IMR-90 (cell line): ENCODE measurements around the gene CITED4. TPM values are rescaled to one million over a fixed set of nuclear protein-coding genes. Genes with fewer than 3 reads are reported as not detected.
A peak's percentile ranks its signal among the peaks of the same experiment; 100 is the strongest.

Experiments
- ATAC-seq: fragments of 200-7000 bp; cut with Tn5 transposase; 2 replicates; pipeline ENCODE4 v1.9.1; 2020; ENCODE audit warnings: low read depth, mild to moderate bottlenecking, moderate library complexity
- BruUV-seq: library from RNA; stranded (reverse); fragments of 400-500 nt; replicated peaks from 2 replicates; lab custom pipeline; 2021; lab: Mats Ljungman, UMichigan
- CTCF ChIA-PET: fragments of 300-600 bp; formaldehyde crosslinking; extraction: SDS; loops from one replicate; lab custom pipeline; 2021; ENCODE audit warnings: antibody characterized with exemption; lab: Yijun Ruan, JAX
- POLR2A ChIA-PET: fragments of 300-600 bp; sonication (Branson Sonifier 250); formaldehyde crosslinking; loops from one replicate; lab custom pipeline; 2022; ENCODE audit warnings: antibody characterized with exemption; ENCODE audit not compliant: unreplicated experiment; lab: Charles Lee
- DNase-seq: peaks from one replicate; pipeline ENCODE4 v3.0.0; 2013
- H2AFZ ChIP-seq: replicated peaks from 2 replicates; pipeline ENCODE3; 2013; ENCODE audit warnings: low read length, mild to moderate bottlenecking; ENCODE audit not compliant: poor library complexity
- H2AK5ac ChIP-seq: 2 replicates; pipeline ENCODE4 v1.6.1; 2013; ENCODE audit warnings: low read depth, low read length, inconsistent platforms
- H2AK9ac ChIP-seq: replicated peaks from 2 replicates; pipeline ENCODE3; 2013; ENCODE audit warnings: mild to moderate bottlenecking, low read depth, low read length, moderate library complexity; ENCODE audit not compliant: poor library complexity
- H2BK120ac ChIP-seq: 2 replicates; pipeline ENCODE4 v1.6.1; 2013; ENCODE audit warnings: low read depth, low read length, inconsistent platforms
- H2BK15ac ChIP-seq: 3 replicates; pipeline ENCODE4 v1.6.1; 2013; ENCODE audit warnings: low read depth, low read length, inconsistent platforms
- H2BK20ac ChIP-seq: 2 replicates; pipeline ENCODE4 v1.6.1; 2013; ENCODE audit warnings: low read depth, mild to moderate bottlenecking, inconsistent platforms, low read length, moderate library complexity
- H2BK5ac ChIP-seq: 2 replicates; pipeline ENCODE4 v1.6.1; 2013; ENCODE audit warnings: mild to moderate bottlenecking, low read depth, low read length, inconsistent platforms; ENCODE audit not compliant: poor library complexity, severe bottlenecking
- H3K14ac ChIP-seq: replicated peaks from 2 replicates; pipeline ENCODE4 v1.6.1; 2013; ENCODE audit warnings: low read depth, low read length, inconsistent platforms
- H3K18ac ChIP-seq: 2 replicates; pipeline ENCODE4 v1.6.1; 2013; ENCODE audit warnings: low read depth, low read length, control low read depth
- H3K23ac ChIP-seq: 2 replicates; pipeline ENCODE4 v1.6.1; 2013; ENCODE audit warnings: low read depth, low read length, inconsistent platforms
- H3K27ac ChIP-seq: 2 replicates; pipeline ENCODE4 v1.5.1; 2013; ENCODE audit warnings: mild to moderate bottlenecking, control low read depth, low read length; ENCODE audit not compliant: insufficient read depth
- H3K27me3 ChIP-seq: 2 replicates; pipeline ENCODE4 v1.6.1; 2013; ENCODE audit warnings: low read length; ENCODE audit not compliant: control insufficient read depth, insufficient read depth
- H3K36me3 ChIP-seq: 2 replicates; pipeline ENCODE4 v1.6.1; 2013; ENCODE audit warnings: low read length, mixed read lengths; ENCODE audit not compliant: control insufficient read depth, insufficient read depth
- H3K4ac ChIP-seq: 2 replicates; pipeline ENCODE4 v1.6.1; 2013; ENCODE audit warnings: low read depth, low read length, inconsistent platforms
- H3K4me1 ChIP-seq: 2 replicates; pipeline ENCODE4 v1.6.1; 2013; ENCODE audit warnings: low read length, mixed read lengths; ENCODE audit not compliant: control insufficient read depth, insufficient read depth
- H3K4me2 ChIP-seq: 2 replicates; pipeline ENCODE4 v1.6.1; 2013; ENCODE audit warnings: low read depth, mild to moderate bottlenecking, control low read depth, low read length, moderate library complexity
- H3K4me3 ChIP-seq: 2 replicates; pipeline ENCODE4 v1.5.1; 2013; ENCODE audit warnings: low read depth, mild to moderate bottlenecking, control low read depth, low read length, moderate library complexity; ENCODE audit not compliant: insufficient read depth
- H3K56ac ChIP-seq: 2 replicates; pipeline ENCODE4 v1.6.1; 2013; ENCODE audit warnings: low read length, inconsistent platforms; ENCODE audit not compliant: insufficient read depth; ENCODE audit errors: extremely low read depth
- H3K79me1 ChIP-seq, 2 experiments: 2 replicates each; pipeline ENCODE4 v1.6.1; 2013; ENCODE audit warnings: low read length in 2 of 2, inconsistent platforms in 1 of 2, low read depth in 1 of 2
- H3K9ac ChIP-seq: 2 replicates; pipeline ENCODE4 v1.6.1; 2013; ENCODE audit warnings: low read depth, low read length, control low read depth
- H3K9me1 ChIP-seq: 2 replicates; pipeline ENCODE4 v1.6.1; 2013; ENCODE audit warnings: low read length, inconsistent platforms; ENCODE audit not compliant: insufficient read depth
- H3K9me3 ChIP-seq: 2 replicates; pipeline ENCODE4 v1.6.1; 2013; ENCODE audit warnings: low read length; ENCODE audit not compliant: control insufficient read depth, insufficient read depth
- H4K20me1 ChIP-seq: 2 replicates; pipeline ENCODE4 v1.6.1; 2013; ENCODE audit warnings: low read length, inconsistent platforms; ENCODE audit not compliant: insufficient read depth
- H4K5ac ChIP-seq: 2 replicates; pipeline ENCODE4 v1.6.1; 2013; ENCODE audit warnings: mild to moderate bottlenecking, low read depth, low read length, control low read depth
- H4K8ac ChIP-seq, 2 experiments: 2 replicates each; pipeline ENCODE4 v1.6.1; 2013; ENCODE audit warnings: low read depth in 2 of 2, low read length in 2 of 2, control low read depth in 1 of 2, inconsistent platforms in 1 of 2
- H4K91ac ChIP-seq: 2 replicates; pipeline ENCODE4 v1.6.1; 2013; ENCODE audit warnings: low read depth, low read length, inconsistent platforms; ENCODE audit not compliant: insufficient read depth
- BHLHE40 ChIP-seq: fragments of 150-350 bp; IDR thresholded peaks from 2 replicates; pipeline ENCODE4 v1.6.1; 2016; ENCODE audit warnings: mild to moderate bottlenecking, low read depth, low read length
- CEBPB ChIP-seq: IDR thresholded peaks from 2 replicates; pipeline ENCODE4 v1.6.1; 2012; ENCODE audit warnings: low read depth, low read length, improper control_type of control experiment
- CHD1 ChIP-seq: IDR thresholded peaks from 2 replicates; pipeline ENCODE4 v1.6.1; 2012; ENCODE audit warnings: low read depth, low read length, improper control_type of control experiment
- ELK1 ChIP-seq: fragments of 150-350 bp; IDR thresholded peaks from 2 replicates; pipeline ENCODE4 v1.6.1; 2016; ENCODE audit warnings: low read depth, mild to moderate bottlenecking, low read length, moderate library complexity, borderline replicate concordance
- FOS ChIP-seq: fragments of 150-350 bp; IDR thresholded peaks from 2 replicates; pipeline ENCODE4 v1.6.1; 2016; ENCODE audit warnings: low read depth, low read length
- MAZ ChIP-seq: IDR thresholded peaks from 2 replicates; pipeline ENCODE4 v1.6.1; 2012; ENCODE audit warnings: low read depth, mild to moderate bottlenecking, low read length, improper control_type of control experiment, moderate library complexity, borderline replicate concordance
- MXI1 ChIP-seq: IDR thresholded peaks from 2 replicates; pipeline ENCODE4 v1.6.1; 2012; ENCODE audit warnings: low read depth, mild to moderate bottlenecking, low read length, moderate library complexity, borderline replicate concordance
- POLR2A ChIP-seq: IDR thresholded peaks from 2 replicates; pipeline ENCODE4 v1.6.1; 2012; ENCODE audit warnings: mild to moderate bottlenecking, low read depth, low read length
- RAD21 ChIP-seq: IDR thresholded peaks from 2 replicates; pipeline ENCODE4 v1.6.1; 2012; ENCODE audit warnings: low read length, improper control_type of control experiment
- RFX5 ChIP-seq: IDR thresholded peaks from 2 replicates; pipeline ENCODE4 v1.8.0; 2012; ENCODE audit warnings: low read depth, mild to moderate bottlenecking, low read length, moderate library complexity
- SMC3 ChIP-seq: fragments of 150-350 bp; IDR thresholded peaks from 2 replicates; pipeline ENCODE4 v1.6.1; 2016; ENCODE audit warnings: low read depth, mild to moderate bottlenecking, antibody characterized with exemption, low read length, moderate library complexity
- WGBS, 2 experiments: methylation state at CpG; one replicate each; pipeline versions ENCODE4 v1.1.5 to v1.1.7; 2013; ENCODE audit warnings: missing lambda C conversion rate in 2 of 2; ENCODE audit not compliant: insufficient read length in 1 of 2; ENCODE audit errors: extremely low coverage in 2 of 2; 5-methylcytosine and 5-hydroxymethylcytosine counted together
- dilution Hi-C: fragments of 300-500 bp; cut with HindIII; formaldehyde crosslinking; loops from one replicate; pipeline ENCODE4 v1.14.3; 2018; ENCODE audit warnings: low sequenced_read_pairs; ENCODE audit not compliant: unreplicated experiment
- in situ Hi-C: fragments of 300-500 bp; cut with MboI; formaldehyde crosslinking; loops from 3 replicates; pipeline ENCODE4 v1.14.3; 2019; ENCODE audit warnings: low sequenced_read_pairs, inconsistent platforms, mixed read lengths
- intact Hi-C: fragments of 100-400 bp; cut with micrococcal nuclease; formaldehyde crosslinking; loops from 2 replicates; pipeline ENCODE4 v1.10.0; 2022
- polyA plus RNA-seq, 3 experiments: library from polyadenylated mRNA; depleted of rRNA; stranded (reverse); fragments of >200 nt; gene quantifications; 2 replicates each; pipeline ENCODE4 v1.2.3, GENCODE V29; 2012; ENCODE audit warnings: low replicate concordance in 1 of 3
- total RNA-seq: library from RNA; depleted of rRNA; stranded (reverse); fragments of >200 nt; gene quantifications from 2 replicates; pipeline ENCODE4 v1.2.3, GENCODE V29; 2012
- TF ChIP-seq, protein P1 (sequence below): conservative IDR thresholded peaks from 2 replicates; pipeline ENCODE4 v1.5.1; 2012; ENCODE audit warnings: mild to moderate bottlenecking, low read depth, low read length, improper control_type of control experiment

The CITED4 gene
- total and polyA plus RNA-seq, 2 of the 4 experiments (the other 2 are of a cell fraction), result under 0.01 to 1.6 TPM

GRCh38 chr1:40838980-40839942 is 22.9 kb downstream of the CITED4 start:
- H4K8ac ChIP-seq, result no peak overlapping the region
- TF ChIP-seq CHD1 (no peak), BHLHE40 (no peak), POLR2A (no peak), SMC3 (no peak), RAD21 (no peak), MAZ (no peak), CEBPB (no peak), FOS (no peak), MXI1 (no peak), RFX5 (no peak), ELK1 (no peak)
- TF ChIP-seq, protein P1, sequence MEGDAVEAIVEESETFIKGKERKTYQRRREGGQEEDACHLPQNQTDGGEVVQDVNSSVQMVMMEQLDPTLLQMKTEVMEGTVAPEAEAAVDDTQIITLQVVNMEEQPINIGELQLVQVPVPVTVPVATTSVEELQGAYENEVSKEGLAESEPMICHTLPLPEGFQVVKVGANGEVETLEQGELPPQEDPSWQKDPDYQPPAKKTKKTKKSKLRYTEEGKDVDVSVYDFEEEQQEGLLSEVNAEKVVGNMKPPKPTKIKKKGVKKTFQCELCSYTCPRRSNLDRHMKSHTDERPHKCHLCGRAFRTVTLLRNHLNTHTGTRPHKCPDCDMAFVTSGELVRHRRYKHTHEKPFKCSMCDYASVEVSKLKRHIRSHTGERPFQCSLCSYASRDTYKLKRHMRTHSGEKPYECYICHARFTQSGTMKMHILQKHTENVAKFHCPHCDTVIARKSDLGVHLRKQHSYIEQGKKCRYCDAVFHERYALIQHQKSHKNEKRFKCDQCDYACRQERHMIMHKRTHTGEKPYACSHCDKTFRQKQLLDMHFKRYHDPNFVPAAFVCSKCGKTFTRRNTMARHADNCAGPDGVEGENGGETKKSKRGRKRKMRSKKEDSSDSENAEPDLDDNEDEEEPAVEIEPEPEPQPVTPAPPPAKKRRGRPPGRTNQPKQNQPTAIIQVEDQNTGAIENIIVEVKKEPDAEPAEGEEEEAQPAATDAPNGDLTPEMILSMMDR, result no peak

More at GRCh38 chr1:40838980-40839942, 22.9 kb downstream of the CITED4 start:
- ChIA-PET CTCF (no interaction called here), POLR2A (no interaction called here)
- Histone ChIP-seq H3K4me3 (no peak overlapping the region), H2AFZ (peak overlapping the region; percentile 63), H2AK5ac (no peak overlapping the region), H2BK120ac (no peak overlapping the region), H3K36me3 (no peaks in the 10 kb centered on the region), H3K4me2 (no peak overlapping the region), H3K23ac (no peak overlapping the region), H3K14ac (no peak overlapping the region), H4K5ac (no peak overlapping the region), H3K27me3 (peaks cover 28% of the 10 kb centered on the region), H3K9me1 (no peaks in the 10 kb centered on the region), H3K4ac (no peak overlapping the region), H4K91ac (no peak overlapping the region), H3K79me1 (no peaks in the 10 kb centered on the region), H3K9ac (no peak overlapping the region), H2BK15ac (no peak overlapping the region), H4K20me1 (no peaks in the 10 kb centered on the region; the same call in 1 of the 2 replicates), H3K18ac (no peak overlapping the region), H2BK5ac (no peak overlapping the region), H3K9me3 (peaks cover 12% of the 10 kb centered on the region), H3K56ac (no peak overlapping the region), H2BK20ac (no peak overlapping the region), H3K27ac (no peak overlapping the region), H2AK9ac (no peak overlapping the region), H3K4me1 (no peaks in the 10 kb centered on the region)
- DNase-seq (no peak), ATAC-seq (no peak)
- WGBS, 2 experiments, result 60% methylated on average over 1 of the region's 15 CpGs; no CpG with 5 or more reads in 1 of the 2 experiments
- intact Hi-C loops (no loop called here), in situ Hi-C loops (no loop called here), dilution Hi-C loops (no loop called here)
- BruUV-seq, result no TSS peak
